K562 (cell line): ENCODE measurements around the gene ABCC1. TPM values are rescaled to one million over a fixed set of nuclear protein-coding genes. Genes with fewer than 3 reads are reported as not detected.

Experiments
- ATAC-seq: fragments of 200-7000 bp; cut with Tn5 transposase; 3 replicates; pipeline ENCODE4 v1.9.1; 2020; ENCODE audit warnings: moderate library complexity
- BruUV-seq: library from RNA; stranded (reverse); fragments of 400-500 nt; replicated peaks from 2 replicates; lab custom pipeline; 2021; lab: Mats Ljungman, UMichigan
- CTCF ChIA-PET: fragments of 300-600 bp; formaldehyde crosslinking; extraction: SDS; loops from one replicate; lab custom pipeline; 2021; ENCODE audit warnings: low intra/inter-chr PET ratio; lab: Yijun Ruan, JAX
- POLR2A ChIA-PET: fragments of 300-600, 350-650 bp; sonication (Branson Sonifier 250); formaldehyde crosslinking; extraction: SDS; loops from one replicate; lab custom pipeline; 2021; ENCODE audit warnings: antibody characterized with exemption, inconsistent platforms; lab: Yijun Ruan, JAX
- DNase-seq, 4 experiments: peaks; one replicate each; pipeline versions ENCODE4 v3.0.0 to v3.0.0-alpha.2; 2011 to 2018; ENCODE audit warnings: low spot score in 3 of 4, mixed read lengths in 3 of 4; ENCODE audit errors: extremely low read depth in 1 of 4
- FAIRE-seq: peaks from 2 replicates; lab custom pipeline; 2011; peaks lifted over from hg19 to GRCh38; lab: Jason Lieb, UNC
- H2AFZ ChIP-seq: 2 replicates; pipeline ENCODE4 v1.6.0; 2011; ENCODE audit warnings: low read depth, low read length, control low read depth, inconsistent platforms
- H3K27ac ChIP-seq: fragments of 200-600 bp; 3 replicates; pipeline ENCODE4 v1.8.0; 2011; ENCODE audit warnings: low read depth, mild to moderate bottlenecking, control low read depth, inconsistent platforms, low read length, moderate library complexity, mixed read lengths; ENCODE audit errors: extremely low read depth
- H3K27me3 ChIP-seq, 2 experiments: fragments of 300-600 bp in 1 of 2; 2 replicates in 1 of 2; 3 replicates in 1 of 2; pipeline versions ENCODE4 v1.6.0 to v1.8.0; 2011; ENCODE audit warnings: inconsistent platforms in 2 of 2, low read length in 2 of 2, mild to moderate bottlenecking in 1 of 2, mixed read lengths in 1 of 2, moderate library complexity in 1 of 2; ENCODE audit not compliant: control insufficient read depth in 2 of 2, insufficient read depth in 2 of 2
- H3K36me3 ChIP-seq: fragments of 300-600 bp; 3 replicates; pipeline ENCODE4 v1.8.0; 2011; ENCODE audit warnings: mild to moderate bottlenecking, low read length, inconsistent platforms; ENCODE audit not compliant: control insufficient read depth, insufficient read depth
- H3K4me1 ChIP-seq, 2 experiments: fragments of 200-600 bp in 1 of 2; replicated peaks in 1 of 2; 2 replicates in 1 of 2; 3 replicates in 1 of 2; pipeline versions ENCODE4 v1.5.1 to v1.8.0; 2011; ENCODE audit warnings: inconsistent platforms in 2 of 2, low read length in 2 of 2, mild to moderate bottlenecking in 1 of 2, mixed read lengths in 1 of 2, moderate library complexity in 1 of 2; ENCODE audit not compliant: control insufficient read depth in 2 of 2, insufficient read depth in 2 of 2
- H3K4me2 ChIP-seq: 2 replicates; pipeline ENCODE4 v1.6.1; 2011; ENCODE audit warnings: low read length, control low read depth, inconsistent platforms, mixed read lengths; ENCODE audit not compliant: insufficient read depth
- H3K4me3 ChIP-seq: fragments of 200-600 bp; sonication (generic), shearing (Covaris generic); 2 replicates; pipeline ENCODE4 v1.5.1; 2016; ENCODE audit warnings: control low read depth, inconsistent platforms
- H3K79me2 ChIP-seq: fragments of 200-600 bp; 3 replicates; pipeline ENCODE4 v1.8.0; 2011; ENCODE audit warnings: low read length, inconsistent platforms; ENCODE audit not compliant: control insufficient read depth, insufficient read depth
- H3K9ac ChIP-seq, 2 experiments: 2 replicates each; pipeline versions ENCODE4 v1.6.0 to v1.6.1; 2011; ENCODE audit warnings: low read depth in 2 of 2, low read length in 2 of 2, control low read depth in 1 of 2, inconsistent platforms in 1 of 2, mild to moderate bottlenecking in 1 of 2, mixed read lengths in 1 of 2; ENCODE audit not compliant: insufficient read depth in 1 of 2
- H3K9me1 ChIP-seq: one replicate; pipeline ENCODE4 v1.6.0; 2011; ENCODE audit warnings: inconsistent platforms, mild to moderate bottlenecking, low read length, moderate library complexity; ENCODE audit not compliant: control insufficient read depth, insufficient read depth
- H3K9me3 ChIP-seq: replicated peaks from 2 replicates; pipeline ENCODE4 v1.5.1; 2011; ENCODE audit warnings: low read depth, low read length, inconsistent platforms; ENCODE audit not compliant: control insufficient read depth, insufficient read depth
- H4K20me1 ChIP-seq: replicated peaks from 2 replicates; pipeline ENCODE4 v1.6.1; 2011; ENCODE audit warnings: low read length, inconsistent platforms, mixed read lengths; ENCODE audit not compliant: control insufficient read depth, insufficient read depth
- COPS2 ChIP-seq: fragments of 450-650 bp; conservative IDR thresholded peaks from 2 replicates; pipeline ENCODE4 v1.6.1; 2016; ENCODE audit warnings: mild to moderate bottlenecking, moderate library complexity
- E2F6 ChIP-seq, 2 experiments: IDR thresholded peaks; 2 replicates each; pipeline ENCODE4 v1.6.1; 2011; ENCODE audit warnings: borderline replicate concordance in 1 of 2, control low read depth in 1 of 2, low read depth in 1 of 2, low read length in 1 of 2, mild to moderate bottlenecking in 1 of 2, mixed read lengths in 1 of 2, moderate library complexity in 1 of 2; ENCODE audit not compliant: insufficient read depth in 1 of 2, insufficient read length in 1 of 2, poor library complexity in 1 of 2, severe bottlenecking in 1 of 2; ENCODE audit errors: extremely low read depth in 1 of 2
- ETV1 ChIP-seq: fragments of 450-650 bp; conservative IDR thresholded peaks from 2 replicates; pipeline ENCODE4 v1.6.1; 2016; ENCODE audit warnings: missing genetic modification characterization, control low read depth, low read depth, missing compliant biosample characterization
- GATA2 ChIP-seq: sonication (generic); formaldehyde crosslinking; IDR thresholded peaks from 2 replicates; pipeline ENCODE4 v1.4.0; 2020; ENCODE audit warnings: mild to moderate bottlenecking, missing genetic modification reagents
- MCM3 ChIP-seq: fragments of 450-650 bp; IDR thresholded peaks from 2 replicates; pipeline ENCODE4 v1.6.1; 2016
- RBM15 ChIP-seq: fragments of 200-400 bp; formaldehyde crosslinking; IDR thresholded peaks from 2 replicates; pipeline ENCODE4 v1.6.1; 2018; ENCODE audit warnings: mild to moderate bottlenecking, low read length, moderate library complexity; ENCODE audit not compliant: insufficient read depth
- RCOR1 ChIP-seq, 2 experiments: IDR thresholded peaks; 2 replicates each; pipeline ENCODE4 v1.6.1; 2012; ENCODE audit warnings: low read depth in 2 of 2, low read length in 2 of 2, borderline replicate concordance in 1 of 2, improper control_type of control experiment in 1 of 2
- SIN3A ChIP-seq, 2 experiments: fragments of 150-350 bp in 1 of 2; IDR thresholded peaks; 2 replicates each; pipeline ENCODE4 v1.6.1; 2011 to 2016; ENCODE audit warnings: borderline replicate concordance in 2 of 2, low read depth in 2 of 2, low read length in 2 of 2, mild to moderate bottlenecking in 2 of 2, moderate library complexity in 2 of 2; ENCODE audit not compliant: control insufficient read depth in 1 of 2
- ZHX1 ChIP-seq: fragments of 150-350 bp; conservative IDR thresholded peaks from 2 replicates; pipeline ENCODE4 v1.6.1; 2014; ENCODE audit warnings: low read length
- ZNF609 ChIP-seq: sonication (generic); formaldehyde crosslinking; IDR thresholded peaks from 2 replicates; pipeline ENCODE4 v1.8.1; 2023; ENCODE audit warnings: missing genetic modification reagents, mild to moderate bottlenecking, borderline replicate concordance
- WGBS: fragments of 100-300 bp; shearing (Covaris generic); methylation state at CpG from one replicate; pipeline ENCODE4 v1.1.6; 2016; ENCODE audit warnings: low coverage, mixed read lengths; ENCODE audit not compliant: insufficient coverage; ENCODE audit errors: missing lambda C conversion rate; 5-methylcytosine and 5-hydroxymethylcytosine counted together
- in situ Hi-C: fragments of 300-500 bp; cut with MboI; formaldehyde crosslinking; loops from 4 replicates; pipeline ENCODE4 v1.15.0; 2018; ENCODE audit warnings: inconsistent platforms, mixed read lengths
- intact Hi-C: fragments of 100-400 bp; cut with micrococcal nuclease; formaldehyde crosslinking; loops from 2 replicates; pipeline ENCODE4 v1.14.2; 2022
- polyA plus RNA-seq, 8 experiments: library from polyadenylated mRNA; depleted of rRNA in 4 of 8; stranded (reverse) in 5 of 8; unstranded in 3 of 8; fragments of >200 nt; fragmentation: Nextera tagmentation in 2 of 8; fragmentation: Illumina TruSeq in 1 of 8; extraction: Ambion mirVana in 2 of 8; extraction: Trizol in 1 of 8; gene quantifications; 2 replicates each; pipeline versions ENCODE4 v1.2.1 to v1.2.3, GENCODE V29; 2011 to 2014; ENCODE audit warnings: inconsistent platforms in 1 of 8, missing spikeins in 1 of 8
- total RNA-seq, 7 experiments: library from RNA; depleted of rRNA in 6 of 7; stranded (reverse); fragments of >200 nt in 6 of 7; fragmentation: Illumina TruSeq in 2 of 7; extraction: Trizol in 2 of 7; gene quantifications; 2 replicates each; pipeline versions ENCODE4 v1.2.1 to v1.2.3, GENCODE V29; 2011 to 2021; ENCODE audit warnings: low replicate concordance in 1 of 7

The ABCC1 gene
- total and polyA plus RNA-seq, 9 of the 15 experiments (the other 6 are each of a cell fraction or from before 2014, with no cell fraction given), result 3.9 to 41.6 (median 10.0) TPM

GRCh38 chr16:15990902-15991301, 41.5 kb downstream of the ABCC1 start:
- Histone ChIP-seq H3K4me3 (no peak overlapping the region), H3K27ac (no peak overlapping the region), H2AFZ (no peak overlapping the region), H3K9ac (peak overlapping the region in 1 of 2 experiments; percentile 1; a peak in 1 of 4 replicates), H3K4me2 (peak overlapping the region; percentile 40; the same call in 1 of the 2 replicates), H3K4me1 (peaks cover 39 to 45% of the 10 kb centered on the region in 2 experiments), H3K9me1 (no peaks in the 10 kb centered on the region), H4K20me1 (0 out of 2 replicates have a peak, but pooled peaks cover 5% of the 10 kb centered on the region), H3K9me3 (no peaks in the 10 kb centered on the region), H3K36me3 (peaks cover 37% of the 10 kb centered on the region; the same call in 2 of the 3 replicates), H3K27me3 (no peaks in the 10 kb centered on the region), H3K79me2 (peaks cover 82% of the 10 kb centered on the region)
- ChIA-PET POLR2A (interaction anchor here (1.1 kb wide), 1 partner anchor 34 kb away, joined by 3 read pairs; no protein-coding TSS in a partner anchor), CTCF (no interaction called here)
- ATAC-seq (peak; percentile 82), DNase-seq (peak; percentile 30 to 84 (median 54)), FAIRE-seq (peak; percentile 92)
- 33% methylated on average over 14 of the region's 14 CpGs for WGBS
- in situ Hi-C loops, result no loop called here
- BruUV-seq, result no TSS peak
- intact Hi-C loops, result loop anchor here (2.0 kb wide), 1 partner anchor 42 kb away; no protein-coding TSS in a partner anchor
- TF ChIP-seq GATA2 (CRISPR knock-in tag), result peak; percentile 91
- TF ChIP-seq RBM15, result no peak
- TF ChIP-seq COPS2, result no peak
- no peak for TF ChIP-seq SIN3A (IDR thresholded peaks at IDR 0.05; ENCODE audit: borderline replicate concordance in 2 of 2, control insufficient read depth in 1 of 2, low read depth in 2 of 2, low read length in 2 of 2)
- no peak for TF ChIP-seq ZHX1
- no peak for TF ChIP-seq MCM3
- no peak for TF ChIP-seq ETV1 (tag)
- no peak for TF ChIP-seq E2F6 (IDR thresholded peaks at IDR 0.05; ENCODE audit: borderline replicate concordance in 1 of 2, extremely low read depth in 1 of 2, insufficient read depth in 1 of 2, insufficient read length in 1 of 2, low read depth in 1 of 2, low read length in 1 of 2, poor library complexity in 1 of 2, severe bottlenecking in 1 of 2)
- no peak for TF ChIP-seq ZNF609
- TF ChIP-seq RCOR1 (IDR thresholded peaks at IDR 0.05; ENCODE audit: borderline replicate concordance in 1 of 2, low read depth in 2 of 2, low read length in 2 of 2), result peak; percentile 57 to 95; a peak in 2 of 4 replicates
